HG03095 (cell line): ENCODE measurements around the gene SLC41A3.
"Not testable (repeated sequence)": the region's sequence is repeated elsewhere in the genome, so short reads cannot be mapped to it uniquely, and the experiment has no call there.

Experiments used
- ATAC-seq: cut with Tn5 transposase; IDR thresholded peaks from one replicate; pipeline ENCODE4 v1.9.1; 2021; ENCODE audit warnings: moderate library complexity; ENCODE audit not compliant: unreplicated experiment

Gene SLC41A3

DNA sequence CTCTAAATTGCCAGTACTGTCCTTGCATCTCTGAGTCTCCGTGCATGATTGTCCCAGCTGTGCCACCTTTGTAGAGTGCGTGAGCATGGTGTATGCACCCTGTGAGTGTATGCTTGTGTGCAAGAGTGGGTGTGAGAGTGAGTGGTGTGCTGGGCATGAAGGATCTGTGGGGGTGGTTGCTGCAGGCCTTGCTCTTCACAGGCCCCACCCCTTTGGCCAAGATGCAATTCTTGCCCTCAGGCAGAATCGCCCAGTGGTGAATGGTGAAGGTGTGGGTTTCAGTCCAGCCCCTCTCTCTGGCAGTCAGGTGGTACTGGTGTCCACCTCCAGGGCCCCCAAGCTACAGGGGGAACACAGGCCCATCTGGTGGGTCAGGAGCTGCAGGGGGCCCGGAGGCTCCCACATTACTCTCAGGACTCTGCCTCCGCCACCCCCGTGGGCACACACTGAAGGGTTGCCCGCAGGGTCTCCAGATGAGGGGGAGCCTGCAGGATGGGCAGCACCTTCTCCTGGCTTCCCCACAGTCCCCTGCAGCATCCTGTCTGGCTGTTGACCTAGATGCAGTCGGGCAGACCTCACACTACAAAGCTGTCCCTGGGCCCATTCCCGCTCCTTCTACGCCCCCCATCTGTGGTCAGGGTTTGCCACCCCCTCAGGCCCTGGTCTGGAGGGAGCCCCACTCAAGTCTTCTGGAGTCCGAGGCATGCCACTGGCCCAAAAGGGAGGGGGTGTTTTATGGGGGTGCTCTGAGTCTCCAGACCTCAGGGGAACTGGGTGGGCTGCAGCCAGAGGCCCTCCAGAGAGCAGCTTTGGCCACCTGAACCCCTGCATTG lies 123.3 kb downstream of the SLC41A3 start:
- no peak for ATAC-seq

DNA sequence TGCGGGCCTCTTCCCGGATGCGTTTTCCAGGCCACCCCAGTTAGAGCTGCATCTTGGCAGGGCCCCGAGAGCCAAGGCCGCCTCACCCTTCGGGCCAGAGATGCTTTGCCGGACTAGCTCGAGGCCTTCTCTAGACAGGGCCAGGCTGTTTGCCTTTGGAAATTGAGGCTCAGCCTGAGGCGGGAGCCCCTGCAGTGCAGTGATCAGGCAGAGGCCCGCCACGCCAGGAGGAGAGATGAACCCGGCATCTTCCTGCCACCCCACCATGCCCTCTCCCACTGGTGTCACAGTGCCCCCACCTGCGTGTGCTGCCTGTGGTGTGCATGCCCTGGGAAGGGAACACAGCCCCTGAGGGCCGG lies 123.9 kb downstream of the SLC41A3 start:
- ATAC-seq: no peak

DNA sequence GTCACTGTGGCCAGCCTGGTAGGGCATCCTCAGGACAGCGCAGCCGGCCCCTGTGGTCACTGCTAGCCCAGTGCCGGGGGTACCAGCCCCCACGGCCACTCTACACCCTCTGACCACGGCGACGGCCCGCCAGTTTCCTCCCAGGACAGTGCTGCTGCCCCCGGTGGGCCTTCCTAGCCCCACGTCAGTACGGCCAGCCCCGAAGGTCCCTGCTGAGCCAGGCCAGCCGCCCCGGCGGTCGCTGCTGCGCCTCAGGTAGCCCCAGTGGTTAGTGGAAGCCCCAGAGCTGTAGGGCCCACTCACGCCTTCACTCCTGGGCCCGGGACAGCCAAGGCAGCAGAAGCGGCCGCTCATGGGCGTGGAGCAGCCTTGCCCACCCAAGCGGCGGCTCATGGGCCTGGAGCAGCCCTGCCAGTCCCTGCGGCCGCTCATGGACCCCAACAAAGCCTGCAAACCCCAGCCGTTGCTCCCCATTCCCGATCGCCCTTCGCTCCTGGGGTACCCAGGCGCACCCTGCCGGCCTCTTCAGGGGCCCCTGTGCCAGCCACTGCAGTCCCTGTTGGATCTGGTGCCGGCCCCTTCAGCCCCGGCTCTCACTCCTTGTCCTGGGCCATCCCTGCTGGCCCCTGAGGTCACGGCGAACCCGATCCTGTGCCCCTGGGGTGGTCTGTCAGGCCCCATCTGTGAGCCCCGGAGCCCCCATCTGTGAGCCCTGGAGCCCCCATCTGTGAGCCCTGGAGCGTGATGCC lies 124.4 kb downstream of the SLC41A3 start:
- ATAC-seq: no peak

DNA sequence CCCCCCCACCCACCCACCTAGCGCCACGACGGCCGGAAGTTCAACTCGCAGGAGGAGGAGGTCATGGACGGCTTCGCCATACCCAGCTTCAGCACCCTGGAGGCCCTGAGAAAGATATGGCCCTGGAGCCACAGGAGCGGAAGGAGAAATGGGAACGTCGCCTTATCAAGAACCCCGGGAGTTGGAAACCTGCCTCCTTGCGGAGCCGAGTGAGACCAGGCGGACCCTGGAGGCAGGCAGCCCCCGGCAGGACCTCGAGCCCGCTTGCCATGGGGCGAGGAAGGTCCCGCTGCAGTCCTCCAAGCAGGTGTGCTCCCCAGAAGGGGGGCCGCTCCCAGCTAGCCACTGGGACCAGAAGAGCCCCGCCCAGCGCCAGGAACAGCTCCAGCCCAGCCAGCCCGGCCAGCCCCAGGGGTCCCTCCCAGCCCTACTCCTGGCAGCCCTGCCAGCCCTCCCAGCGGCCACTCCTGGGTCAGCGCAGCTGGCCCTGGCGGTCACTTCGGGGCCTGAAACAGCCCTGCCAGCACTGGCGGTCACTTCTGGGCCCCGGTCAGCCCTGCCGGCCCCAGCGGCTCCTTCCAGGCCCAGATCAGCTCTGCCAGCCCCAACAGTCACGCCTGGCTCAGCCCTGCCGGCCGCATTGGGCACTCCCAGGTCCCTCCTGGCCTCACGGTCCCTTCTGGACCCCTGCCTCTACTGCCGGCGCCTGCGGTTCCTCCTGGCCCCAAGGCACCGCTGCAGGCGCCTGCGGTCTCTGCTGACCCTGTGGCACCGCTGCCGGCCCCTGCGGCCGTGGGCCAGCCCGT lies 125.2 kb downstream of the SLC41A3 start:
- no peak for ATAC-seq

- no peak for ATAC-seq
Measured at GRCh38 chr3:125957674-125958510, 126.0 kb downstream of the SLC41A3 start.

DNA sequence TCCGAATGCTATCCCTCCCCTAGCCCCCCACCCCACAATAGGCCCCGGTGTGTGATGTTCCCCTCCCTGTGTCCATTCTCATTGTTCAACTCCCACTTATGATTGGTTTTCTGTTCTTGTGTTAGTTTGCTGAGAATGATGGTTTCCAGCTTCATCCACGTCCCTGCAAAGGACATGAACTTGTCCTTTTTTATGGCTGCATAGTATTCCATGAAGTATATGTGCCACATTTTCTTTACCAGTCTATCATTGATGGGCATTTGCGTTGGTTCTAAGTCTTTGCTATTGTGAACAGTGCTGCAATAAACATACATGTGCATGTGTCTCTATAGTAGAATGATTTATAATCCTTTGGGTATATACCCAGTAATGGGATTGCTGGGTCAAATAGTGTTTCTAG lies 126.9 kb downstream of the SLC41A3 start:
- not testable (repeated sequence) for ATAC-seq
